ENCODE results near the gene NPM1. TPM values are rescaled to one million over a fixed set of nuclear protein-coding genes. Genes with fewer than 3 reads are reported as not detected.

The NPM1 gene
- total RNA-seq, 1 donor from 2014 or later: 389 TPM

- no peak for DNase-seq
- no peak overlapping the region for H3K27ac ChIP-seq (replicated peaks)
- intact Hi-C loops (cut with micrococcal nuclease): loop anchor here (5.0 to 10.0 kb wide), 3 partner anchors 210 to 630 kb away; no protein-coding TSS in a partner anchor
- H3K36me3 ChIP-seq: peaks cover 31% of the 10 kb centered on the region
- TF ChIP-seq CTCF (IDR thresholded peaks at IDR 0.05; ENCODE audit: borderline replicate concordance): no peak
- H3K4me1 ChIP-seq: peaks cover 27% of the 10 kb centered on the region
- H3K4me3 ChIP-seq: no peak overlapping the region
- H3K9me3 ChIP-seq (replicated peaks): no peaks in the 10 kb centered on the region
- H3K27me3 ChIP-seq (ENCODE audit: low read depth): peaks cover 7% of the 10 kb centered on the region
Measured at GRCh38 chr5:171415115-171415730, 27.6 kb downstream of the NPM1 start.

- intact Hi-C loops (cut with micrococcal nuclease): loop anchor here (5.0 to 10.0 kb wide), 3 partner anchors 208 to 628 kb away; no protein-coding TSS in a partner anchor
- H3K4me3 ChIP-seq: no peak overlapping the region
- peaks cover 33% of the 10 kb centered on the region for H3K4me1 ChIP-seq
- DNase-seq: no peak
- TF ChIP-seq CTCF (IDR thresholded peaks at IDR 0.05; ENCODE audit: borderline replicate concordance): no peak
- no peaks in the 10 kb centered on the region for H3K9me3 ChIP-seq (replicated peaks)
- peaks cover 11% of the 10 kb centered on the region for H3K27me3 ChIP-seq (ENCODE audit: low read depth)
- no peak overlapping the region for H3K27ac ChIP-seq (replicated peaks)
- H3K36me3 ChIP-seq: peaks cover 24% of the 10 kb centered on the region
Measured at GRCh38 chr5:171416160-171417049, 28.8 kb downstream of the NPM1 start.

GRCh38 chr5:171418316-171418981 is 30.8 kb downstream of the NPM1 start:
- peak; percentile 81 for DNase-seq
- intact Hi-C loops (cut with micrococcal nuclease): loop anchor here (5.0 to 10.0 kb wide), 3 partner anchors 206 to 626 kb away; no protein-coding TSS in a partner anchor
- H3K27ac ChIP-seq (replicated peaks): peak overlapping the region; percentile 89
- peaks cover 11% of the 10 kb centered on the region for H3K27me3 ChIP-seq (ENCODE audit: low read depth)
- H3K4me3 ChIP-seq: peak overlapping the region; percentile 73
- TF ChIP-seq CTCF (IDR thresholded peaks at IDR 0.05; ENCODE audit: borderline replicate concordance): peak; percentile 96
- peaks cover 6% of the 10 kb centered on the region for H3K36me3 ChIP-seq
- H3K4me1 ChIP-seq: peaks cover 53% of the 10 kb centered on the region
- H3K9me3 ChIP-seq (replicated peaks): no peaks in the 10 kb centered on the region

GRCh38 chr5:171418982-171419687 is 31.5 kb downstream of the NPM1 start, which contains the start of gene FGF18:
Gene FGF18, plus strand, starts transcription at chr5:171419647. Its CDS starts 553 bp downstream, at chr5:171420200.
- intact Hi-C loops (cut with micrococcal nuclease): loop anchor here (5.0 to 10.0 kb wide), 3 partner anchors 206 to 626 kb away; no protein-coding TSS in a partner anchor

More at GRCh38 chr5:171418982-171419687, 31.5 kb downstream of the NPM1 start, which contains the start of gene FGF18:
- no peaks in the 10 kb centered on the region for H3K36me3 ChIP-seq
- TF ChIP-seq CTCF (IDR thresholded peaks at IDR 0.05; ENCODE audit: borderline replicate concordance): no peak
- peak within 1 kb of the TSS; percentile 89 for H3K27ac ChIP-seq (replicated peaks)
- peaks cover 57% of the 10 kb centered on the region for H3K4me1 ChIP-seq
- peak; percentile 62 for DNase-seq
- peak within 1 kb of the TSS; percentile 73 for H3K4me3 ChIP-seq
- H3K27me3 ChIP-seq (ENCODE audit: low read depth): peaks cover 11% of the 10 kb centered on the region
- H3K9me3 ChIP-seq (replicated peaks): no peaks in the 10 kb centered on the region
